ENCODE data around the gene C14orf39. TPM values are rescaled to one million over a fixed set of nuclear protein-coding genes. Genes with fewer than 3 reads are reported as not detected.

Gene C14orf39, protein sequence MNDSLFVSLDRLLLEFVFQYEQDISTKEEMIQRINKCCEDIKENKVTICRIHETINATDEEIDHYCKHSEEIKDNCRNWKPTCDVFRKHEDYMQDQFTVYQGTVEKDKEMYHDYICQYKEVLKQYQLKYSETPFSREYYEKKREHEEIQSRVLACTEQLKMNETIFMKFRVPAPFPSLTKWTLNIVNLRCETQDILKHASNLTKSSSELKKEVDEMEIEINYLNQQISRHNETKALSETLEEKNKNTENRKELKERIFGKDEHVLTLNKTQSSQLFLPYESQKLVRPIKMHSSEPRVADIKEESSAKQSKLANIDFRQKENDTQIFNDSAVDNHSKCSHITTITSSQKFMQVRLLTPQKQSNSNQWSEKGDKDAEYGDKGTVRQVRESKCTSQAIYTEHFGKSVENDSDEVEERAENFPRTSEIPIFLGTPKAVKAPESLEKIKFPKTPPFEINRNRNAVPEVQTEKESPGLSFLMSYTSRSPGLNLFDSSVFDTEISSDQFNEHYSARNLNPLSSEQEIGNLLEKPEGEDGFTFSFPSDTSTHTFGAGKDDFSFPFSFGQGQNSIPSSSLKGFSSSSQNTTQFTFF
- under 0.01 TPM in 1 of 2 replicates, not detected in the other for total RNA-seq

DNA sequence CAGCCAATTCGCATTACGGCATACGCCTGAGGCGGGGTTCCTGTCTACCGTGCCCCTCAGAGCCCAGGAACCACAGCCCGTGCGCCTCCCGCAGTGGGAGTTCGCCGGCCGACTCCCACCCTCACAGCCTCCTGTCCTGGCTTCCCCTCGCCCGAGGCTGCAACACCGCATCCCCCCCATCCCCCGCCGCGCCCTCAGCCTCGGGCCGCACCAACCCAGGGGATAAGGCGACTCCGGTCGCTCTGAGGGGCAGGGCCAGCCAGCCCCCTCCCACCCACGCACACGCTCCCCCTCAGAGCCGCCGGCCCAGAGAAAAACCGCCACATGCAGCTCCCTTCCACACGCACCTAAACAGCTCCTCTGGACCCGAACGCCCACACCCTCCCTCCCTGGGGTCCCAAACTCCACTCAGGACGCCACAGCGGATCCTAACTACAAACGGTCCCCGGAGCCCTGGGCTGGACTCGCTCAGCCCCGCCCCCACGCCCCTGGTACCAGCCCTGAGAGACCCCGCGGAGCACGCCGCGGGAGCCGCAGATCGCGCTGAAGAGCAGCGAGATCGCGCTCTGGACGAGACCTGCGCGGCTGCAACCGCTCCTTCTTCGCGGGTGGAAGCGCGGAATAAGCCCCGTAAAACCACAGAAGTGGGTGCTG lies at the start of gene C14orf39:
TSS of gene C14orf39 (minus strand) at position 466 of the 654 bp plus-strand sequence. CDS start 985 bp downstream, outside the sequence.
- DNase-seq (ENCODE audit: low read depth in 2 of 2) = peak in 1 of 2 donors; percentile 19

DNA sequence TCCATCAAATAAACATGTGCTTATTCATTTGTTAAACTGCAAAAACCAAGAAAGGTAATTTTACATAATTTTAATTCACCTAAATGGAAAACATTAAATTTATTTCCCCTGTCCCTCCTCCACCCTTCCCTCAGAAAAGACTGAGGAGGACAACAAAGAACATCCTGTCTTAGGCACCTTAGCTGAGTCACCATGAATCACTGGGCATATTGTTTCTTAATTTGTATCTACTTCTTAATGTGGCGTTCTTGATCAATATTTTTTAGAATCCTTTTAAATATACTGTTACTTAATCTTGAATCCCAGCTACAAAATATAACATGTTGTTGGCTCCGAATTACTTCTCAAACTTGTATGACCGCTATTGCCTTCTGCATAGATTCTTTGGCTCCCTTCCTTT lies 46.6 kb upstream of the C14orf39 start:
- no peak for DNase-seq (ENCODE audit: low read depth in 2 of 2)

DNA sequence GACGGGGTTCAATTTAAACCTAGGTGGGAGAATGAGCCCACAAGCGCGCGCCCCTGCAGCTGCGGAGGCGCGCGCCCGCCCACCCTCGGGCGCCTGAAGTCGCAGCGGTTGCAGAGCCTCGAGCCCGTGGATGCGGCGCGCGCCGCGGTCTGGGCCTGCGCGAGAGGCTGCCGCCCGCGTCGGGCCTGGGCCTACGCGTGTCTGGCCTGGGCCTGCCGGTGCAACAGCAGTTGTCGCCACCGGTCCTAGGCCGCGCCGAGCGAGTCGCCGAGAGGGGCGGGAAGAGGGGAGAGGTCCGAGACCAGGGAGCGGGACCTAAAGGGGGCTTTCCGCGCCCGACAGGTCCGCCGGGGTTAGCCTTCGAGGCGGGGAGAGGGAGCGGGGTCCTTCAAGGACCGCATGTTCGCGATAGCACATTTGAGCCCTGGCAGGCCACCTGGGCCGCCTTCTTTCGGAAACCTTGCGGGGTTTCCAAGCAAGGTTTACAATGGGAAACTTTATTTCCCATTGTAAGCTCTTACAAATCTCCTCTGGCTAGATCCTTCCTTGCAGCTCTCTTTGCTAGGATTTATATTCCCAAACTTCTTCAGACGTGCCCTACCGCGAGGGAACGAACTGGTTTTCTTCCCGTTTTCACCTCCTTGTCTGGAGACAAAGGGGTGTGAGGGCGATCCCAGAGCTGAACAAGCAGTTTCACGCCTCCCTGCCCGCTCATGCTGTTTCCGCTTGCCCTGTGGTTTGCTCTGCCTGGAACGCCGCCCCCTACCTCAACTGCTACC lies 29.8 kb upstream of the C14orf39 start:
- no peak for DNase-seq (ENCODE audit: low read depth in 2 of 2)

DNA sequence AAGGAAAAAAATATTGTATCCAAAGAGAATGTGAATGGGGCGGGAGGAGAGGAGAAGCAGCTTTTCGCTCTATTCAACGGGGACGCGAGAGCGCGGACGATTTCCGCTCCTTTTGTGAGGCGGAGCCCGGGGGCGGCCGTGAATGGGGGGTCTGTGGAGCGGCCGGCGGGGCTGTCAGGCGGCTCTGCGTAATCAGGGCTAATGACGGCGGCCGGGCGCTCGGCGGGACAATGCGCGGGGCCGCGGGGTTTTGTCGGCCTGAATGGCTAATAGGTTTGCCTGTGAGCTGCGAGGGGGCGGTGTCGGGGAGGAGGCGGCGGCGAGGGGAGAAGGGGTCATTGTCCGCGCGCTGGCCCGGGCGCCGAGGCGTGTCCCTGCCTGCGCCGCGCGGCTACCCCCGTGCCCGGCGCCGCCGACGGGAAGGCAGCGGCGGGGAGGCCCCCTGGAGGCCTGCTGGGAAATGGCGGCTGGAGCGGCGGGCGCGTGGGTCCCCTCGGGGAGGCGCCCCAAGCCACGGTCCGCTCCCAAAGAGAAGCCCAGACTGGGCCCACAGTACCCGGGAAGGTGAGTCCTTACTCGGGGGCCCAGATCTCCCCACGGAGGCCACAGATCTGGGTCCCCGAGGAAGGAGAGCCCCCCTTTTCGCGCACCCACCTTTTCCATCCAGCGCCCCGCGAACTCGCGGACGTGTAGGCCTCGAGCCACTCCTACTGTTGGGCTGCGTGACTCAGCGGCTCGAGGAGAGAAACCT lies 29.1 kb upstream of the C14orf39 start:
- peak in 1 of 2 donors; percentile 20 for DNase-seq (ENCODE audit: low read depth in 2 of 2)

DNA sequence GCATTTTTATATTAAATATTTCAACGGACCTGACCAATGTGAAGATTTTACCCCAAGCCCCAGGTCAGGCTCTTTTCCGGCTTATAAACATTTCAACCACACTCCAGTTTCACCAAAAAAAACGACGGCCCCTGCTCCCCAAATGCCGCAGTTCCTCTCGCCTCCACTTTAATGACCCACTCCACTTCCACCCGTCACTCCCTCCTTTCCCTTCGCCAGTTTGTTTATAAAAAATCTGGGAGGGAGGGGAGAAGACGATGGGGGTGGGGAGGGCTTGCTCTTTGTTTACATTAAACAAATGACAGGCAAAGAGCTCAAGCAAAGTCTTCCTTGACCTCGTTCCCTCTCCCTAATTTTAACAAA lies 28.5 kb upstream of the C14orf39 start:
- no peak for DNase-seq (ENCODE audit: low read depth in 2 of 2)

DNA sequence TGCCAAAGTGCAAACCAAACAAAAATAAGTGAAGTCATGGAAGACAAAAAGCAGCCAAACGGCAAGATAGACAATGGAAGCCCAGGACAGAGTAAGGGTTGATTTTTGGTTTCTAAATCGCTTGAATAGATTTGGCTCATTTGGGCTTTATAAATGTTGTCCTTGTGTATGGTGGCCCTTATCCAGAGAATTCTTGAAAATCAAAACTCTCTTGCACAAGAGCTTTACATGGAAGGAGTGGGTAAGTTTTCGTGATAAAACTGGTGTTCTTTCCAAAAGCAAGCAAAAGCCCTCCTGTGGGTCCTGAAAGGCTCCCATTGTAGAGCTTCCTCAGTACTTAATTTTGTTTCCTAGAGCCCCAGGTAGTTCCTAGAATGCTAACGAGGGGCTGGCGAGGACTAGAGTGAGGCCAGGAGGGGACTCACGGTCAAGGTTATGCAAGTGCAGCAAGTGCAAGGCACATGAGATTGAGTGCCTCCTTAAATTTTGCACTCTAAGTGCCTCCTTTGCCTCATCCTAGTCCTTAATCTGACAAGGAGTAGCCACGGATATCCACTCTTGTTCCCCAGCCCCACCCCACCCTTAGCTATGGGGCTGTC lies 27.2 kb upstream of the C14orf39 start:
- DNase-seq (ENCODE audit: low read depth in 2 of 2) = no peak

DNA sequence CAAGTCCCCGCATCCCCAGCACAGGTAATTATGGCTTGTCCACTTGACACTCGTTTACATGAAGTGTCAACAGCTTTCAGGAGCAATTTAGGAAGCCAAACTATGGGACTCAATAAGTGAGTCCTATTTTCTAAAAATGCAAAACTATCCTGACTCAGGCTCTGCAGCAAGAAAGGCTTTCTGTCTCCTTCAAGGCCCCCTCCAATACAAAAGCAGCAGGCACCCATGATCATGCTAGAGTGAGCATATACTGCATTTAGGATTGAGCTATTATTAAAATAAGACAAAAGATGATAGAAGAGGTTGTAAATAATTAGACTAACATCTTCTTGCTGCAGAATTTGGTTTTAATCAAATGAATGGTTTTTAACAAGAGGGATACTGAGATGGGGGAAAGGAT lies 26.3 kb upstream of the C14orf39 start:
- no peak for DNase-seq (ENCODE audit: low read depth in 2 of 2)

DNA sequence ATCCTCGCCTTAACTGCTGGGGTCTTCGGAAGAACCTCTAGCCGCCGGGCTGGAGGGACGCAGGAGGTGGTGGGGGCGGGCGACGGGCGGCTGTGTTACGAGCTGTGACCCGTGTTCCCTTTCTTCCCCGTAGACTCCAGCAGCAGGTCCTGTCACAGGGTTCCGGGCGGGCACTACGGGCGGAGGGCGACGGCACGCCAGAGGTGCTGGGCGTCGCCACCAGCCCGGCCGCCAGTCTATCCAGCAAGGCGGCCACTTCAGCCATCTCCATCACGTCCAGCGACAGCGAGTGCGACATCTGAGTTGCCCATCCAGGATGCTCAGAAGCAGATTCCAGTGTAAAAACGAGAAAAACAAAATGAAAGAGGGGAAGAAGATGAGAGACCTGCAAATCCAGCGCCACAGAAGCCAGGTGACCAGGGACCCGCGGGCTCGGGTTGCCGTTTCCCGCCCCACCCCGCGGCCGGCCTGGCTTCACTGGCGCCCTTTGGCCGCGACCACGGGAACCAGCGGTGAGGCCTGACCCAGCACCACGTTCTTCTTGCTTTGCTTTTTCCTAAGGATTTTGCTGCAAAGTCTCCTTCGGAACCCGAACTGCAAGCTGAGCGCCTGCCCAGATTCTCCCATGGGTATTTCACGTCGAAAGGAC lies 25.2 kb upstream of the C14orf39 start:
- DNase-seq (ENCODE audit: low read depth in 2 of 2) = no peak

DNA sequence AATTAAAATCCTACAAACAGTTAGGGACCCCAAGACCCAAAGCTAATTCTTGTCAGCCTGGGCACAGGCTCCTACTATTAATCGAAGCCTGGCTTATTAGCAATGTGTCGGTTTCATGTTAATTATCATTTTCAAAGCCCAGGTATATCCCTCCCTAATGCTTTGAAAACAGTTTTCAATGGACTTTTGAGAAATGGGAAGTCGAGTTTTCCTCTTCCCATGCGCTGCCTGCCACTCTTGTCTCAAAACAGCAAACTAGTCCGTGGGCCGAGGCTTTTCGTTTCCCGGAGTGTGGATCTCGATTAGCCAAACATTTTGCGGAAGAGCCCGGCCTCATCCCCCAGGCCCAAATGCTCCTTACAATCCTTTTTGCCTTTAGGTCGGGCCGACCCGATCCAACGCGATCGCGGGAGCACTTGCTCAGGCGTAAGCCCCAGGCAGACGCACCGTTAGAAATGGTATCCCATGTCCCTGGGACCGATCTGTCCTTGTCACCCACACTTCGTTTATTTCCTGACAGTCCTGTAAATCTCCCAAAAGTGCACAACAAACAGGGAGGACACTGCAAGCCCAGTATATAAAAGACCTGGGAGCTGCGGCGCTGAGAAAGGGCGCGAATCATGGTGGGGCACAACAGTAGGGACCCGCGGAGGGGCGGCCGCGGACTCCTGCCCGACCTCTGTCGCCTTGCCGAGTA lies 24.5 kb upstream of the C14orf39 start:
- no peak for DNase-seq (ENCODE audit: low read depth in 2 of 2)

DNA sequence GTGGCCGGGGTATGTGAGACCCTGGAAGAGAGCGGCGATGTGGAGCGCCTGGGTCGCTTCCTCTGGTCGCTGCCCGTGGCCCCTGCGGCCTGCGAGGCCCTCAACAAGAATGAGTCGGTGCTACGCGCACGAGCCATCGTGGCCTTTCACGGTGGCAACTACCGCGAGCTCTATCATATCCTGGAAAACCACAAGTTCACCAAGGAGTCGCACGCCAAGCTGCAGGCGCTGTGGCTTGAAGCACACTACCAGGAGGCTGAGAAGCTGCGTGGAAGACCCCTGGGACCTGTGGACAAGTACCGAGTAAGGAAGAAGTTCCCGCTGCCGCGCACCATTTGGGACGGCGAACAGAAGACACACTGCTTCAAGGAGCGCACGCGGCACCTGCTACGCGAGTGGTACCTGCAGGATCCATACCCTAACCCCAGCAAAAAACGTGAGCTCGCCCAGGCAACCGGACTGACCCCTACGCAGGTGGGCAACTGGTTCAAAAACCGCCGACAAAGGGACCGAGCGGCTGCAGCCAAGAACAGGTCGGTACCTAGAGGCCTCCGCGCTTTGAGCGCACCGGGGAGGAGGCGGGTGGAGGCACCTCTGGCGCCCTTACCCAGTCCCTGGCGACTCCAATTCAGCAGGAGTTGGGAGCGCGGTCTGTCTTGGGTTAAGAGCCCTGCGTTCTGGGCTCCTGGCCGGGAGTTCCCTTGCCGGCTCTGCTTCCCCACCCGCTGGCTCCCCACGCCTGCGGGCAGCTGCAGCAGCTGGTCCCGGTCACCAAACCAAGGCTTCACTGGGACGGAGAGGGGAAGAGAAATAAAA lies 23.8 kb upstream of the C14orf39 start:
- no peak for DNase-seq (ENCODE audit: low read depth in 2 of 2)

DNA sequence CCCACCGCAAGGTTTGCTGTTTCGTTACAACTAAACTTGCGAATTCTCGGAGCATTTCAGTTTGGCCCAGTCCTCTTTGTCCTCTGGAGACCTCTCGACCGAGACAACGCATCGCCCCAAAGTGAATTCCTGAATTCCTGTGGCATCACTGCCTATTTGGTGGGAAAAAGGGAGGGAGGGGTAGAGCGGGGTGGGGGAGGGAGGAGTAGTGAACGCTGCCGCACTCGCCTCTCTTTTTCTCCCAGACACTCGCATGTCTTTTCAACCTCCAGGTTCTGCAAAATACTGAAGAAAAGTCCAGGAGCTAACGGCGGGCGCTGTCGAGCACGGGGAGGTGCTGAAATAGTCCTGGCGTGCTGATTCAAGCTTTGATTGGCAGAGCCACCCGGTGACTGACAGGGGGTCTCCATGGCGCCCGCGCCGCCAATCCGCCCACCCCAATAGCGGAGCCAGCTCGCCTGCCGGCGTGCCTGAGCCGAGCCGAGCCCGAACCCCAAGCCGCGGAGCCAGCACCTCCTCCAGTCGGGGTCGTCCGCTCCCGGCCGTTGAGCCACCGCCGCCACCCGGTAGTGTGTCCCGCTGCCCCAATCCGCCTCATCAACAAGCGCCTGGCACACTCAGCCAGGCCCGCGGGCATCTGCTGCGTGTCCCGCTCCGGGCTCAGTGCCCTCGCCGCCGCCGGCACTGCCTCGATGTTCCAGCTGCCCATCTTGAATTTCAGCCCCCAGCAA lies 23.0 kb upstream of the C14orf39 start, which contains the start of gene SIX6:
TSS of gene SIX6 (plus strand) at position 440 of the 731 bp plus-strand sequence. CDS start at position 693, 253 bp downstream.
- peak in 1 of 2 donors; percentile 34 for DNase-seq (ENCODE audit: low read depth in 2 of 2)

DNA sequence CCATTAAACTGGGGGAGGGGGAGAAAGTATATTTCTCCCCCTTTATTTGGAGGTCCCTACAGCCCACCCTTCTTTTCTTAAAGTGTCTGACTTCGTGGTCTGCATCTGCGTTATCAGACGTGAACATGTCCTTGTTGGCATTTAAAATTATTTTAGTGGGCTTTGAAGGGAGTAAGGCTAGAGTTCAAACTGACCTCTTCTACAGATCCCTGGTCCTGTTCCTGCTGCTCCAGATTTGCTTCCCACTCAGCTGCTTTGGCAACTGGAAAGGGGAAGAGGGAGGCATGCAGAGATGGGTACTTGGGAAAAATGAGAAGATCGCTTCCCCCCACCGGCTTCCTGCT lies 22.5 kb upstream of the C14orf39 start:
- DNase-seq (ENCODE audit: low read depth in 2 of 2) = no peak

DNA sequence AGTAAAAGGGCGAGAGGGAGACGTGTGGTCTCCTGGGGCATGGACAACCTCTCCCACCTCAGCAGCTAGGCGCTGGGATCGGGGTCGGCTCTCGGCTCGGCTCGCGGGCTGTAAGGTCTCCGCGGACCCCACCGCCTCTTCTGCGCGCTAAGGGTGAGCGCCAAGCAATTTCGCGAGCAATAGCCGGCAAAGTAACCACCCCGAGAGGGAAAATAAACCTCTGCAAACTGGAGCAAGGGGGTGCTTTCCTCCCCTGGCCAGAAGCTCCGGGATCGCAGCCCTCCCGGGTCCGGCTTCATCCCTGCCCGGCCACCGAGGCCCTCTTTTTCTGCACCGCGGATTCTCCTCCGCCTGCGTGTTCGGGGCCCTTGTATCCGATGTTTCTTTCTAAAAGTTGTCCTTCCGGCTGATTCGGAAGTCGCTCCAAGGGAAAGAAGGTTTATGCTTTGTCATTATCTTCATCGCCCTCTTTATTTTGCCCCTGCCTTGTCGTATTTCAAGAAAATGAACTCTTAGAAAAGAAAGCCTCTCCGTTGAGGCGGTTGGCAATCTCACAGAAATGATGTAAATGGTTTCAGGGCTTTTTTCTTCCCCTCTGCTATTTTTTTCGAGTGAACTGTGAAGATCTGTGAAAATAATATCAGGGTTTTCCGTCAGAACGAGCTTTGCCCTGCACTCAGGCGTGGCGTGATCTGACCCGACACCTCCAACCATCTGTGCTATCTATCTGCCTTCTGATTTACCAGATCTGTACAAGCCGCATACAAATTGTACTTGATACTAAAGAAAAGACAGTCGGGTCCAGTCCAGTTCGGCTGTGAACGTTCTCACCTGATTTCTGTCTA lies 21.3 kb upstream of the C14orf39 start:
- no peak for DNase-seq (ENCODE audit: low read depth in 2 of 2)

DNA sequence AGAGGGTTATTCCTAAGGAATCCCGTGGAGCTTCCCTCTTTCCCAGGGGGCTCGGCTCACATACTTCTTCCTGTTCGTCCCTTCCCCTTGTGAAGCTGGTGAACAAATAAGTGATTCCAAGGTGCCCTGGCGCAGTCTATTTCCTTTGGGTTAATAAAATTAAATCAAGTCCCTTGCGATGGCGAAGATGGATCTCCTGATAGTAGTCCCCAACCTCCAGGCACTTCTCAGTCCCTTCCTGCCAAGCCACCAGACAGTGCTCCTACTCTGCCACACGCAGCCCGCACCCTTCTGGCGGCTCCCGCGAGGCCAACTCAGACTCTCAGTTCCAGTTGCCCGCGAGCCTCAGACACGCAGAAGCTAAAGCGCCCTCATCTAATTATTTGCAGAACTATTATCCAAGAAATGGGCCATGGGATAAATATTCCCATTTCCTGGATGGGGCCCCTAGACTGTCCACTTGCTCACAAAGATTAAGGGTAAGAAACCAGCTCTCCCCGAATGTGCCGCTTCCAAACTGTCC lies 20.7 kb upstream of the C14orf39 start:
- no peak for DNase-seq (ENCODE audit: low read depth in 2 of 2)

DNA sequence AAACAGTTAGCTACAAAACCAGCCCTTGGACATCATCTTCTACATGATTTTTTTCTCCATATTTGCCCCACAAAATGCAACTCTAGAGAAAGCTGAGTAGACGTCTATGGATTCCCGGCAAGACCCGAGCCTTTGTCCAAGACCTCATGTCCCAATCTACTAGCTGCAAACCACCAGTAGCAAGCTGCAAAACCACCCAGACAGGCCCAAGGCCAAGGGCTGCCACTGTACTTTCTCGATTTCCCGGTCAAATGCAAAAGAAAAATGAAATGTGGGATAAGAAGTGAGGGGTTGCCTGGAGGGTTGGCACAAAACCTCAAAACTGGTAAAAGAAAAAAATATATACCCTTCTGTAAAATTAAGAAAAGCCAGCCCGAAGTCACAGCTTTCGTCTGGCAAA lies 20.1 kb upstream of the C14orf39 start:
- no peak for DNase-seq (ENCODE audit: low read depth in 2 of 2)

DNA sequence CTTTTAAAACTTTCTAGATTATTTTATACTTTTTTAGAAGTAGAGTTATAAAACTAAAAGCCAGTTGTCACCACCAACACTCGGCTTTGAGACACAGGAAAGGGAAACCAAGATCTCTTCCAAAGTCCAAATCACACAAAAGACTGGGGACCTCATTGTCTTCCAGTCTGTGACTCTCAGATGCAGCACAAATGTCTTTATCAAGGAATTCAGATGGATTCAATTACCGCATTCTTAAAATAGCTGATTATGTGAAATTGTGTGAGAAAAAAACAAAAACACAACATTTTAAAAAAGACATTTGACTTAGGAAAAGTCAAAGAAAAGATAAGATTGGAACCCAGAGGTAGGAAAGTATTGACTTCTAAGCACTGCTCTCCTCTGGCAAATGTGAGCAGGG lies 19.6 kb upstream of the C14orf39 start:
- no peak for DNase-seq (ENCODE audit: low read depth in 2 of 2)

DNA sequence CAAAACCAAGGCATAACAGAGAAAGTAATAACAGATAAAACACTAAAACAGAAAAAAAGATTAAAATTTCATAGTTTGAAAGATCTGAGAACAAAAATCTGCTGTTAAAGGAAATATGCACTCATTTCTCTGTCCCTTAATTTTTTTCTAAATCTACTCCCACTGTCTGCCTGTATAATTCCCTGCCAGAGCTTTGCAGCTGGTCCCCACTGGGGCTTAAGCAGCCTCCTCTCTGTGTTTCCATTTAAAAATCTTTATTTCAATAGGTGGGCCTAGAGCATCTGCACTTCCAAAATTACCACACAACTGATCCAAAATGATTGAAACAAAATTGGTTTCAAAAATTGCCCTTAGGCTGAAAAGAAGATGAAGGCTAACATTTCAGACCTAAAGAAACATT lies 16.7 kb upstream of the C14orf39 start:
- no peak for DNase-seq (ENCODE audit: low read depth in 2 of 2)

Measured in dermis microvascular lymphatic vessel endothelial cell (primary cell).